ENCODE measurements around the gene WSCD1. TPM values are rescaled to one million over a fixed set of nuclear protein-coding genes. Genes with fewer than 3 reads are reported as not detected.

Gene WSCD1
- total RNA-seq, 1 experiment from 2014 or later, result 0.28 TPM

GRCh38 chr17:6120351-6120750 lies 50.2 kb downstream of the WSCD1 start:
- intact Hi-C loops (cut with micrococcal nuclease; ENCODE audit: unreplicated experiment), result no loop called here
- H3K27ac ChIP-seq (ENCODE audit: low read depth, low read length, poor library complexity, severe bottlenecking), result no peak overlapping the region
- peaks cover 11% of the 10 kb centered on the region for H3K27me3 ChIP-seq (replicated peaks; ENCODE audit: insufficient read depth, low read depth, low read length, poor library complexity)
- H3K4me3 ChIP-seq (ENCODE audit: low read depth, low read length, poor library complexity, severe bottlenecking), result no peak overlapping the region
- BruUV-seq (replicated peaks), result no TSS peak
- POLR2A ChIA-PET (ENCODE audit: low non-redundant PET), result no interaction called here
- no peaks in the 10 kb centered on the region for H3K36me3 ChIP-seq (ENCODE audit: insufficient read depth, low read length, poor library complexity, severe bottlenecking)
- DNase-seq (ENCODE audit: low spot score), result no peak
- H3K4me1 ChIP-seq (ENCODE audit: insufficient read depth, low read length, poor library complexity, severe bottlenecking), result no peaks in the 10 kb centered on the region
- TF ChIP-seq EZH2 (IDR thresholded peaks at IDR 0.05; ENCODE audit: borderline replicate concordance, low read depth, low read length, poor library complexity, severe bottlenecking), result no peak
- no peak for TF ChIP-seq CTCF (conservative IDR thresholded peaks at IDR 0.05; ENCODE audit: low read depth, low read length)
- H3K9me3 ChIP-seq (ENCODE audit: low read depth, low read length, poor library complexity, severe bottlenecking), result no peaks in the 10 kb centered on the region
- CTCF ChIA-PET, result no interaction called here

- intact Hi-C loops (cut with micrococcal nuclease; ENCODE audit: unreplicated experiment), result no loop called here
- POLR2A ChIA-PET (ENCODE audit: low non-redundant PET), result no interaction called here
- Histone ChIP-seq H3K27me3 (replicated peaks; ENCODE audit: insufficient read depth, low read depth, low read length, poor library complexity) (peaks cover 18% of the 10 kb centered on the region), H3K9me3 (ENCODE audit: low read depth, low read length, poor library complexity, severe bottlenecking) (no peaks in the 10 kb centered on the region), H3K36me3 (ENCODE audit: insufficient read depth, low read length, poor library complexity, severe bottlenecking) (no peaks in the 10 kb centered on the region), H3K4me3 (ENCODE audit: low read depth, low read length, poor library complexity, severe bottlenecking) (no peak overlapping the region), H3K4me1 (ENCODE audit: insufficient read depth, low read length, poor library complexity, severe bottlenecking) (no peaks in the 10 kb centered on the region), H3K27ac (ENCODE audit: low read depth, low read length, poor library complexity, severe bottlenecking) (no peak overlapping the region)
- BruUV-seq (replicated peaks), result no TSS peak
- no peak for DNase-seq (ENCODE audit: low spot score)
- CTCF ChIA-PET, result no interaction called here
- TF ChIP-seq CTCF (conservative IDR thresholded peaks at IDR 0.05; ENCODE audit: low read depth, low read length), result no peak
- no peak for TF ChIP-seq EZH2 (IDR thresholded peaks at IDR 0.05; ENCODE audit: borderline replicate concordance, low read depth, low read length, poor library complexity, severe bottlenecking)
Measured at GRCh38 chr17:6124856-6125255, 54.7 kb downstream of the WSCD1 start.

- Histone ChIP-seq H3K36me3 (ENCODE audit: insufficient read depth, low read length, poor library complexity, severe bottlenecking) (no peaks in the 10 kb centered on the region), H3K27ac (ENCODE audit: low read depth, low read length, poor library complexity, severe bottlenecking) (no peak overlapping the region), H3K9me3 (ENCODE audit: low read depth, low read length, poor library complexity, severe bottlenecking) (no peaks in the 10 kb centered on the region), H3K4me1 (ENCODE audit: insufficient read depth, low read length, poor library complexity, severe bottlenecking) (no peaks in the 10 kb centered on the region), H3K4me3 (ENCODE audit: low read depth, low read length, poor library complexity, severe bottlenecking) (no peak overlapping the region), H3K27me3 (replicated peaks; ENCODE audit: insufficient read depth, low read depth, low read length, poor library complexity) (peaks cover 27% of the 10 kb centered on the region)
- ChIA-PET CTCF (no interaction called here), POLR2A (ENCODE audit: low non-redundant PET) (no interaction called here)
- DNase-seq (ENCODE audit: low spot score), result no peak
- TF ChIP-seq EZH2 (IDR thresholded peaks at IDR 0.05; ENCODE audit: borderline replicate concordance, low read depth, low read length, poor library complexity, severe bottlenecking) (no peak), CTCF (conservative IDR thresholded peaks at IDR 0.05; ENCODE audit: low read depth, low read length) (no peak)
- intact Hi-C loops (cut with micrococcal nuclease; ENCODE audit: unreplicated experiment), result no loop called here
- BruUV-seq (replicated peaks), result no TSS peak
Measured at GRCh38 chr17:6126768-6127167, 56.6 kb downstream of the WSCD1 start.
